NCI-H82 treated with DMSO at 0.1 percent for 48 hours (cell line): ENCODE results near the gene TKTL1.
"Not testable (repeated sequence)": the region's sequence is repeated elsewhere in the genome, so short reads cannot be mapped to it uniquely, and the experiment has no call there.

Source experiments
- DNase-seq: peaks from one replicate; lab custom pipeline; 2025; ENCODE audit not compliant: unreplicated experiment; lab: John Stamatoyannopoulos, UW

The TKTL1 gene

DNA sequence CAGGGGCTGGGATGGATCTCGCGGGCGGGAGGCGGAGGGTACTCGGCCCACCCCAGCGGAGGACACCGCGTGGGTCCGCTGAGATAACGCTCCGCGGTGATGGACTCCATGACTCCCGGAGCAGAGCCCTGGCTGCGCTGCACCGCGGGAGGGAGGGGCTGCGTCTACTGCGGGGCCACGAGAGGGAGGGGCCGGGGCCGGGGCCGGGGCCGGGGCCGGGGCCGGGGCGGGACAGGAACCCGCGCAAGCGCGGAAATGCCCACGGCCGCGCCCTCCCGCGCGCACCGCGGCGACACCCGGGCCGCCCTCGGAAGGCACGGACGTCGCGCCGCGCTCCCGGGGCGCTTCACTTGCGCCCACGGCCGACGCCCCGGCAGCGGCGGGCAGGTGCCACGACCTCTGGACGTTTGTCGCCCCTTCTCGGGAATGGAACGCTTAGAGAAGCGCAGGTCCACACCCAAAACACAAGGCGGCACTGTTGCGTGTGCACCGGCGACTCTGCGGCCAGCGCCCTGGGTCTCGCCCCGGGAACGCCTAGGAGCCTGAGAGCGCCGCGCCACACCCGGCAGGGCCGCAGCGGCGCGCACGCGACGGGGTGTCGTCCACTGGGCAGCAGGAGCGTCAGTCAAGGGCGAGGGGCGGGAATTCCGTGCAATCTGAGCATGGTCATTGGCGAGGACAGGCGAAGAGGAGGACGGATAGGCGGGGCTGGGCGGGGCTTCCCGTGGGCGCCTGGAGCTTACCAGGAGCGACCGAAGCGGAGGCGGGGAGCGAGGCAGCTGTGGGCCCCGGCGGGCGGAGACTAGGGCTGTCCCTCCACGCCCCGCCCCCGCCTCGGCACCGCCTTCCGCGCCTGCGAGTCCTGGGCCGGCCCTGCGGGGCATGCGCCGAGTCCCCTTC lies 46.1 kb downstream of the TKTL1 start:
- DNase-seq = not testable (repeated sequence)

DNA sequence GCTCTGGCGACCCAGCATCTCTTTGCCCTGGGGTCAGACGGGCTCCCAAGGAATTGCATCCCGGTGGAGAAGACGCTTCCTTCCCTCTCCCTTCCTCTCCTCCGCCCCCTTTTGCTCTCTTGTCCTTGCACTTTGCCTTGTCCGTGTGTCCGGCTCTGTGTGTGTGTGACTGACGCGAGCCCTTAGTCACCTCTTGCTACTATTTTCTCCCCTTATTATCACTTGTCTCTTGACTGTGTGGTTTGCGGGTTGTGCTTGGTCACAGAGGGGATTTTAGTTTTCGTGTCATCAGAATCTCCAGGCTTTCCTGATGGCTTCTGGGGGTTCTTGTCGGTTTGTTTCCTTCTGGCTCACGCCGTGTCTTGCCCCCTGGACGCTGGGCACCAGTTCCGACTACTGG lies 47.5 kb downstream of the TKTL1 start:
- DNase-seq = not testable (repeated sequence)

DNA sequence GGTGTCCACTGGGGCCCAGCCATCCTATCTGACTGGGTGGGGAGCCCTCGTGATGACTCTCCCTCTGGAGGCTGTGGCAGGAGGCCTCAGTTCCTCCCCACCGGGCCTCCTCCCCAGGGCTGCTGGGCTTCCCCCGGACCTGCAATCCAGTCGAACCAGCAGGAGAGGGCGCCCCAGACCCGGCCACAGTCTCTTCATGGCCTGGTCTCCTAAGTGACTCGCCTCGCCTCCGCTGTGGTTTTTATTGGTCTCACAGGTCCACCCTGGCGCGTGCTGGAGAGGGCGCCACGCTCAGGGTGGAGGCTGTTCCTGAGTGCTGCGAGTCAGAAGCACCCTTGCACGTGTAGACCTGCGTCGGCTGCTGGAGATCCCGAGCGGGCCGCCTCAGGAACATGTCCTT lies 48.0 kb downstream of the TKTL1 start:
- not testable (repeated sequence) for DNase-seq

DNA sequence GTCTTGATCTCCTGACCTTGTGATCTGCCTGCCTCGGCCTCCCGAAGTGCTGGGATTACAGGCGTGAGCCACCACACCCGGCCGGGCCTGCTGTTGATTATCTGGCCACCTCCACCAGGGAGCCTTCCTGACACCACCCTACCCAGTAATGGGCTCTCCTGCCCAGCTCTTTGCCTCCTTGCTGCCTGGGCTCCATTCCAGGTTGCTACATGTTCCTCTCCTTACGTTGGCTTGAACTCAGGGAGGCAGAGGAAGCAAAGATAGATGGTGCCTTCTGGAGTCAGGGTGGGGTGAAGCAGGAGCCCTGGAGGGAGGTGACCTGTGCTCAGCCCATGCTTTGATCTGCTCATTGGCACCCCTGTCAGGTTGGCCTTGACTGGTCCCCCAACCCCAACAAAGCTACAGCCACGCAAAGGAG lies 52.5 kb downstream of the TKTL1 start:
- DNase-seq = no peak

DNA sequence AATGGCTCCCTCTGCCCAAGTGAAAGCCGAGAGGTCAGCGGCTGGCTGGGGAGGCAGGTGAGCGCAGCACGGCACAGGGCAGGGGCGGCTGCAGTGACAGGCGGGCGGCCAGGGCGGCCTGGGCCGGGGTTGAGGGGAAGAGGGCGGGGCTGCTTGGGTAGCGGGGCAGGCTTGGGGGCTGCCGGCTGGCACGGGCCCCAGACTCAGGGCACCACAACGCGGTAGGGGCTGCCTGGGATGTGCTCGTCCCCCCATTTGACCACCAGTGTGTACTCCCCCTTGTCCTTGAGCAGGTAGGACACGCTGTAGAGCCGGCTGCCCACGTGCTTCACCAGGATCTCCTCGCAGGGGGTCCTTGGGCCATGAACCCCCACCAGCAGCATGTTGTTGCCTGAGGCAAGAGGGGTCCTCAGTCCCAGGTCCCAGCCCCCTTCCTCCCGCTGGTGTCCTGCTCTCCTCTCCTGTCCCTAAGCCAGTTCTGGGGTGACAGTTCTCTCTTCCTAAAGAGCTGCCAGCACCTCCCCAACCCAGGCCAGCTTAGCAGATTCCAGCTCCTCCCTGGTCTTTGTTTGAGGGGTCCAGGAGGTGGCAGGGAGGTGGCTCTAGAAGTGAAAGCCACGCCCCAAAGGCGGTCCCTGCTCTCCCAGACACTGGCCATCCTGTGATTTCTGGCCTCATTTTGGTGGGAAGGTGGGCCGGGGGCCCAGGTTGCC lies 53.2 kb downstream of the TKTL1 start:
- no peak for DNase-seq

DNA sequence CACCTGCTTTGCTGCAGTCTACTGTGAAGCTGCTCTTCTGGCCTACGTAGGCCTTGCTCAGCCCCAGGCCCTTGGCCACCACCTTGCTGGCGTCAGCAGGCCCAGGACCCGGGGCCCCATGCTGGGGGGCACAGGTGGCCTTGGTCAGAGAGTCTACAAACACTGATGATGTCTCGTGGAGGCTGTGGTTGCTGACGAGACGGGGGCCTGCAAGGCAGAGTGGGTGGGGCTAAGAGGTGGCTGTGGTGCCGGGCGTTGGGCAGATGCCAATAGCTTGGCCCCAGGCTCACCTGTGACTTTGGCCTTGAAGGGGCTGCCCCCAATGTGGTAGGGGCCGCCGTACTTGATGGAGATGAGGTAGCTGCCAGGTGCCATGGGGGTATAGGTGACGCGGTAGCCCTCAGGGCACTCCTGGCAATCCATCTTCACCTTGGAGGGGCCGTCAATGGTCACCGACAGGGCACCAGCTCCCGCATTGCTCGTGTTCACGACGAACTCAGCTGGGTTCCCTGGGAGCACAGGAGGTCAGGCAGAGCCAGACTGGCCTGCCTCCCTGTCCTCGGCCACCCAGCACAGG lies 53.9 kb downstream of the TKTL1 start:
- no peak for DNase-seq

DNA sequence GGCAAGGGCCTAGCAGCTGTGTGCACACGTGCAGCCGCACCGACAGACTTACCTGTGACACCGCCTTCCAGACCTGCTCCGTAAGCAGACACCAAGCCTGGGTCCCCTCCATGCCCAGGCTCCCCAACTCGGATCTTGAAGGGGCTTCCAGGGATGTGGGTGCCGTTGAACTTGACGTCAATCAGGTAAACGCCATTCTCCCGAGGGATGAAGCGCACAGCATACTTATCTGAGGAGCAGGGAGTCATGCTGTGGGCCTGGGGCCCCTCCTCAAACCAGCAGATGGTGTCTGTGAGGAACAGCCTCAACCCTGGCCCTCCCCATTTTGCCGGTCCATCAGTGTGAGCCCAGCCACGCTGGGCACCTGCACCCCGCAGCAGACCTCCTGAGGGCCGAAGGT lies 54.4 kb downstream of the TKTL1 start:
- no peak for DNase-seq

DNA sequence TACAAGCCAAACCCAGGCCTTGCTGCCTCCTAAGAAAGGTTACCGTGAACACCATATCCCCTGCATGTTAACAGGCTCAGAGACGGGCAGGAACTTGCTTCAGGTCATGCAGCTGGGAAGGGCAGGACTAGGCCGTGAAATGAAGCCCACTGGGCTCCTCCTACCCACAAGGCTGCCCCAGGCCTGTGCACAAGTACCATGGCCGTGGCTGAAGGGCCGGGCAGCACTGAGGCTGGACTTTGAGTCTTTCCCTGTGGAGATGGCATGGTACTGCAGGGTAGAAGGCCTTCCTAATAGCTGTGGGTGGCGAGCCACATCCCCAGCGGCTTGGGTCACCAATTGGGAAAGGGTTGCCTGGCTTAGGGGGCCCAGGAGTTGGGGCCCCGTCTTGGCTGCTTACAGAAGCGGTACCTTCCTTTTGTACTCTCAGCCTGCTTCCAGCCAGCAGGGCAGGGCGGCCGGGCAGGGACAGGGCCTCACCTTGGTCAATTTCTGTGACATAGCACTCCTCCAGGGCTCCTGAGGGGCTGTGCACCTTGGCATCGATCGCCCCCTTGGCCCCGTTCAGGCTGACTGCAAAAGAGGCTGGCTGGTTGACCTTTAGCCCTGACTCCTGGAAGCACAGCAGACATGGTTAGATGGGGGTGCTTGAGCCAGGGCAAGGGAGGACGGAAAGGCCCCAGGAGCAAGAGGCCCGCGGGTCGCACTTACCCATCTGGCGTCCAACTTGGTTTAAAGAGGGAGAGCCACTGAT lies 55.0 kb downstream of the TKTL1 start:
- no peak for DNase-seq

DNA sequence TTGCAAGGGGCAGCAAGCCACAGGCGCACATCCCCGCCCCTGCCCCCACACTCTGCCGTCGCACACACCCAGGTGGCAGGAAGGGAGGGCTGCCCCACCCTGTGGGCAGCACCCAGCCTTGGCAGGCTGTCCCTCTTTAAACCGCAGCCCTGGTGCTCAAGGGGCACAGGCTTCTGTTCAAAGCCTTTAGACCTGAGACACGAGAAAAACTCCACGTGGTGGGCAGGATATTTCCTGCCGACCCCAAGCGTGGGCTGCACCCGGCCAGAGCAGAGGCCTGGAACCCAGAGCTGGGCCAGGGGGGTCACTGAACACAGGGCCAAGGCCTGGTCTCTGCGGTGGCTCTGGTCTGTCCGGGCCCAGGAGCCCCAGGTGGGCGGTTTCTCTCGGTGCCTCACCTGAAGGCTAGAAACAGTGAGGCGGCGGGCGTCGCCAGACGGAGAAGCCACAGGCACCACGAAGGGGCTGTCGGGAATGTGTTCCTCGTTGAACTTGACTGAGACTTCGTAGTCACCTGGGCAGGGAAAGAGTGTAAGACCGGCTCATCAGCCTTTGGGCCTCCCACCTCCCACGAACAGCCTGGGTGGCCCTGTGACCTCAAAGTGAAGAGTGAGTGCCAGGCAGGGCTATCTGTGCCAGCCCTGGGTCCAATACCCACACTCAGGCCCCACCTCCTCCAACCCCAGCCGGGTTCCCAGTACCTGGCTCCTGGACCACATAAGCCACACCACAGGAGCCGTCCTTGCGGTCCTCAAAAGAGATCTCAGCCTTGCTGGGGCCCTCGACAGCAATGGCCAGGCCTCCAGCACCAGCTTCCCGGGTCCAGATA lies 55.8 kb downstream of the TKTL1 start:
- DNase-seq = no peak

DNA sequence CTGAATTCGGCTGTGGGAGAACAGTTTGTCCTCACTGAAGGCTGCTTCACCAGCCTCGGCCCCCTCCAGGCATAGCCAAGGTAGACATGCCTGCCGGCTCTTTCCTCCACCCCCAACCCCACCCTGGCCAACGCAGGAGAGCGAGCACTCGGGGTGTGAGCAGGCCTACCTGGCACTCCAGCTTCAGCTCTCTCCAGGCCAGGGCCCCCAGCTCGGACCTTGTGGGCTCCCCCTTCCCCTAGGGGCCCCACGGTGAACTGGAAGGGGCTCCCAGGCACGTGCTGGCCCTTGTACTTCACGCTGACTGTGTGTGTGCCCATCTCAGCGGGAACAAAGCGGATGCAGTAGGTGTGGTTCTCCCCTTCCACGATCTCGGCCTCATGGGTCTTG lies 56.4 kb downstream of the TKTL1 start:
- no peak for DNase-seq

DNA sequence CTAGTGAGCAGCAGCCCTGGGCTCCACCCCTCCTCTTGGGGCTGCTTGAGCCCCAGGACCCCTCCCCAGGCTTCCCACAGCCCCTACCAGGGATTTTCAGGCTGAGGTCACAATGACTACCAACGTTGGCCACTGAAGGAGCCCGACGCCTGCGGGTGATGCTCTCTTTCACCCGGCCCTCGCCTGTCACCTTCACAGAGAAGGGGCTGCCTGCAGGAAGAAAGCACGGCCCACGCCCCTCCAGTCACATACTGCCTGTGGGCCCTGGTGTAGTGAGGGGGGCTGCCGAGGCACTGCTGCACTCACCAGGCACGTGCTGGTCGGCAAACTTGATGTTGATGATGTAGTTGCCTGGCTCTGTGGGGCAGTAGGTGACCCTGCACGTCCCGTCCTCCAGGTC lies 56.9 kb downstream of the TKTL1 start:
- no peak for DNase-seq

DNA sequence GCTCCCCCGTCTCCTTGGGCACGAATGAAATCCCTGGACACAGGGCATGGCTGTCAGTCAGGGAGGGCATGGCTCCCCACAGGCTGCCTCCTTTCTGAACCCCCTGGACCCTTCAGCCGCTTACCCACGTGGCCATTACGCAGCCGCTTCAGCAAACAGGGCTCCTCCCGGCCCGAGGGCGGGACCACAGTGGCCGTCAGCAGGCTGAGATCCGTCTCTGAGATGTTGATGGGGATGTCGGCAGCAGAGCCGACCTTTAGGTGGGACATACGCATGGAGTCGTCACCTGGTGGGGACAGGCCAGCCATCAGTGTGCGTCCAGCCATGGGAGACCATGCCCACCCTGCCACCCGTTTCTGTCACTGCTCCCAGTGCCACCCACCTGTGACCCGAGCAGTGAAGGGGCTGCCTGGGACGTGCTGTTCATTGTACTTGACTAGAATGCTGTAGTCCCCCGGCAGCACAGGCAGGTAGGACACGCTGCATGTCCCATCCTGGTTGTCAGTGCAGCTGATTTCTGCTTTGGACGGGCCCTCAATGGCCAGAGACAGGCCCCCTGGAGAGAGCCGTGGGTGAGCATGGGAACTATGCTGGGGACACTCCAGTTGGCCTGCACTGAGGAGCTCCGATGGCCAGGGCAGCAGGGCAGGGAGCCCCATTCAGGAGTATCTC lies 57.7 kb downstream of the TKTL1 start:
- DNase-seq = no peak

DNA sequence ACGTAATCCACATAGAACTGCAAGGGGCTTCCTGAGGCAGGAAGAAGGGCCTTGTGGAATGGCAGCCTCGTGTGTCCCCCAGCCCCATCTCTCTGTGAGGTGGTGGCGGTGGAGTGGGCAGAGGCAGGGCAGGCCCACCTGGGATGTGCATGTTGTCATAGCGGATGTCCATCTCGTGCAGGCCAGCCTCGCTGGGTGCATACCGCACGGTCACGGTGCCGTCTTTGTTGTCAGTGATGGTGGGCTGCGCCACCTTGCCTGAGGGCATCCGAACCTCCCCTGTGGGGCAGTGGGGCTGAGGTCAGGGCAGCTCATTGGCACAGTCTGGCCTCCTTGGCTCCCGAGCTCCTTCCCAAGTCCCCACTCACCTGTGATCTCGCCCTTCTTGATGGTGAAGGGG lies 58.4 kb downstream of the TKTL1 start:
- no peak for DNase-seq

DNA sequence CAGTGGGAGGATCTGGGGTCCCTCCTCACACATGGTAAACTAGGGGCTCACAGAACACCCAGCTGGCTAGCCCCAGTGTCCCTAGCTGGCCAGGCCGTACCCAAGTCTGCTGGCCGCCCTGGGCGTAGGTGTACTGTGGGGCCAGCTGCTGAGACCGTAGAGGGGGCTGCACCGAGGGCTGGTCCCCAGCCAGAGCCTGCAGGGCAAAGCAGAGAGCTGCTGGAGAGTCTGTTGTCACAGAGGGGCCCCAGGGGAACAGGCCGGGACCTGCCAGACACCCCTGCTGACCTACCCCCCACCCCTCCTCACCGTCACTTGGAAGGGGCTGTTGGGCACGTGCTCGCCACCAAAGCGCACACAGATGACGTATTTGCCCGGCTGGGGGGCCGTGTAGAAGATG lies 58.9 kb downstream of the TKTL1 start:
- no peak for DNase-seq

DNA sequence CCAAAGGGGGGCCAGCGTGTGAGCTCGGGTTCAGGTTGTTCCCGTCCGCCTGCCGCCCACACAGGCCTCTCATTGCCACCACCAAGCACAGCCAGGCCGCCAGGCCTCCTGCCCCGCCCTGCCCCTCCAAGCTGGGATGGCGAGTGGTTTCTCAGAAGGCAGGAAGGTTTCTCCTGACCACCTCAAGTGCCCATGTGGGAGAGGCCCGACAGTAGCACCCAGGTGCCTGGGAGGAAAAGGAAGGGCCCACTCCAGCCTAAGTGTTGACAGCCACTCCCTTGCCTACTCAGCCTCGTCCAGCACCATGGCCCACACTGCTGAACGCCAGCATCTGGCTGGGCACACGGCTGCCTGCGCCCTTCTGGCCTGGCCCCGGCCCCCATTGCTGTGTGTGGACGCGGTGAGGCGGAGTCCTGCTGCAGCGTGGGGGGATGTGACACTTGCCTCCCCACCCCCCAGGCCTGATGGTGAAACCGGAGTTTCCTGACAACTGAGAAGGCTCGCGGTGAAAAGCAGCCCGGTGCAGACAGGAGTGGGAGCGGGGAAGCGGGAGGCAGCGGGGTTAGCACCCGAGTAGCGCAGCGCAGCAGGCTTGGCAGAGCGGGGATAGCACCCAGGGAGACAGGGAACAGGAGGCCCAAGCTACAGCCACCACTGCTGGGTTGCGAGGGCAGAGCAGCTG lies 59.6 kb downstream of the TKTL1 start:
- no peak for DNase-seq

DNA sequence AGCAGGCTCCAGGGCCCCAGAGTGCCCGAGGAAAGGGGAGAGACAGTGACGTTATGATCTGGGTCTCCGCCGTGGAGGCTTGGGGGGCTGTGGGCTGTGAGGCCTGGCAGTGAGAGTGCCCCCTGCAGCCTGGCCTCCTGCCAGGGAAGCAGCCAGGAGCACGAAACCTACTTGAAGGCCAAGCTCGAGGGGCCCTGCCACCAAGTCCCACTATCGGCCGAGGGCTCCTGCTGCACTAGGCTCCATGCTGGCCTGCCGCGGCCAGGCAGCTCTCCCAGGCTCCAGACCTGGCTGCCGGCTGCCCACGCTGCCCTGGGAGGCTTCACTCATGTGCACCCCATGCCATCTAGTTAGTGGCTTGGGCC lies 60.2 kb downstream of the TKTL1 start:
- DNase-seq = no peak

DNA sequence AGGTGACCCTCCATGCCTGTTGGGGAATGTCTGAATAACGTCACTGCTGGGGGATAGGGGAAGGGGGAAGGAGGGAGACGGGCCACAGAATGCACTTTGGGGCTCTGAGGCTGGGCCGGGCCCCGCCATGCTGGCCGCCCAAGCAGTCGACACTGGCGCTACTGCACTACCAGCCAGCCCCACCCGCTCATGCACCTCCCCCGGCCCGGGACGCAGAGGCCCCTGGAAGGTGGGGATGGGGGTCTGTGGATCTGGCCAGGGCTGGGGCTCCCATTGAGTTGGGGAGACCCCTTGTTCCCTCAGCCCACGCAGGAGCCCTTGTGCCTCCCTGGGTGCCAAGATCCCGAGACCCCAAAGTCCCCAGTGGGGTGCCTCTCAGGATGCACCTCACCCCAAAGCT lies 61.0 kb downstream of the TKTL1 start:
- no peak for DNase-seq

DNA sequence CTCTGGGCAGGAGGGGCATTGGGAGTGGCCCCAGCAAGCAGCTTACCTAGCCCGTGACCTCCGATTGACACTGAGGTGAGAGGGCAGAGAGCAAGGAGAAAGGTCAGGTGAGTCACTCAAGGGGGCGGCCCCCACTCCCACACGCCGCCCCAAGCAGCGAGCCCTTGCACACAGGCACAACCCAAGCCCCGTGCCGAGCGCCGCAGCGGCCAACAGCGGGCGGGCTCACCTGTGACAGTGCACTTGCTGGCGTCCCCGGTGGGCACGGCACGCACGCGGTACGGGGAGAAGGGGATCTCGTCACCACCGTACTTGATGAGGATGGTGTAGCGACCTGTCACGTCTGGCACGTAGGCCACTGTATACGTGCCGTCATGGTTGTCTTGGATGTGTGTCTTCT lies 61.6 kb downstream of the TKTL1 start:
- DNase-seq = no peak

DNA sequence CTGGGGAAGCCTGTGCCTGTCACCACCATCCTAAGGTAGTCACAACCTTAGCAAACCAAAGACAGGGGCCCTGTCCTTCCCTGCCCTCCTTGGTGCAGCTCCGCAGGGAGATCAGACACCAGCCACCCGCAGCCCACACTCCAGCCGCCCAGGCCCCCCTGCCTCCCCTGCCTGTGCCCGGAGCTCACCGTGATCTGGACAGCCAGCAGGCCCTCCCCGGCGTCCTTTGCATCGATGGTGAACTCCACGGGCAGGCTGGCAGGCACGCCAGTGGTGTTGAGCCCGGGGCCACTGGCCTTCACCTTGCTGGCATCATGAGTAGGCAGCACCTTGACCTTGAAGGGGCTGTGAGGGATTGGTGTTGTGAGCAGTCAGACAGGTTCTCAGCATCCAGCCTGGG lies 62.4 kb downstream of the TKTL1 start:
- DNase-seq = no peak
